Endodermal cell (in vitro differentiated cells): Measurements from ENCODE around the gene SLC6A18. TPM values are rescaled to one million over a fixed set of nuclear protein-coding genes. Genes with fewer than 3 reads are reported as not detected.

Experiments used
- DNase-seq: peaks from one replicate; pipeline ENCODE4 v3.0.0-alpha.2; 2017
- H3K27ac ChIP-seq: 2 replicates; pipeline ENCODE4 v1.5.1; 2013; ENCODE audit warnings: mild to moderate bottlenecking, low read depth, low read length, moderate library complexity
- H3K27me3 ChIP-seq: 2 replicates; pipeline ENCODE4 v1.6.1; 2013; ENCODE audit warnings: mild to moderate bottlenecking, low read length, moderate library complexity; ENCODE audit not compliant: insufficient read depth, control insufficient read depth, poor library complexity, severe bottlenecking
- H3K36me3 ChIP-seq: 2 replicates; pipeline ENCODE4 v1.7.0; 2013; ENCODE audit warnings: mild to moderate bottlenecking, low read length, moderate library complexity; ENCODE audit not compliant: control insufficient read depth, insufficient read depth
- H3K4me1 ChIP-seq: one replicate; pipeline ENCODE4 v1.7.0; 2013; ENCODE audit warnings: low read length; ENCODE audit not compliant: control insufficient read depth, insufficient read depth
- H3K4me3 ChIP-seq: 2 replicates; pipeline ENCODE4 v1.5.1; 2013; ENCODE audit warnings: mild to moderate bottlenecking, low read length, moderate library complexity
- H3K9ac ChIP-seq: 2 replicates; pipeline ENCODE4 v1.6.1; 2013; ENCODE audit warnings: mild to moderate bottlenecking, low read length, moderate library complexity; ENCODE audit not compliant: poor library complexity, severe bottlenecking; ENCODE audit errors: extremely low read depth
- H3K9me3 ChIP-seq: 2 replicates; pipeline ENCODE4 v1.6.1; 2013; ENCODE audit warnings: mild to moderate bottlenecking, low read length, moderate library complexity; ENCODE audit not compliant: control insufficient read depth
- H3K27ac Mint-ChIP-seq: 2 replicates; pipeline ENCODE4 v1.8.0; 2020; ENCODE audit warnings: mixed read lengths
- H3K27me3 Mint-ChIP-seq: 2 replicates; pipeline ENCODE4 v1.8.0; 2021; ENCODE audit warnings: mild to moderate bottlenecking, mixed read lengths; ENCODE audit not compliant: insufficient read depth
- H3K36me3 Mint-ChIP-seq: 2 replicates; pipeline ENCODE4 v1.8.0; 2020; ENCODE audit warnings: low read depth, mixed read lengths
- H3K4me1 Mint-ChIP-seq: 2 replicates; pipeline ENCODE4 v1.8.0; 2020; ENCODE audit warnings: mixed read lengths
- H3K4me3 Mint-ChIP-seq: 2 replicates; pipeline ENCODE4 v1.8.0; 2020; ENCODE audit warnings: mild to moderate bottlenecking, moderate library complexity, mixed read lengths
- H3K9me3 Mint-ChIP-seq: 2 replicates; pipeline ENCODE4 v1.8.0; 2020; ENCODE audit warnings: mild to moderate bottlenecking, mixed read lengths
- CTCF ChIP-seq: fragments of 200-600 bp; sonication (generic); conservative IDR thresholded peaks from 2 replicates; pipeline ENCODE4 v1.5.0; 2021; ENCODE audit warnings: antibody characterized with exemption, mild to moderate bottlenecking
- WGBS, 2 experiments: methylation state at CpG; one replicate each; pipeline versions ENCODE4 v1.1.5 to v1.1.7; 2013; ENCODE audit warnings: missing lambda C conversion rate in 2 of 2, mixed read lengths in 1 of 2; ENCODE audit not compliant: insufficient coverage in 1 of 2, insufficient read length in 1 of 2; 5-methylcytosine and 5-hydroxymethylcytosine counted together
- total RNA-seq, 2 donors: library from RNA; stranded (reverse); fragmentation: NEBNext Ultra II Directional in 1 of 2; extraction: Animal tissue kit (Norgen Biotek cat#: 25700) in 1 of 2; gene quantifications; 2 replicates in 1 of 2; 3 replicates in 1 of 2; pipeline ENCODE4 v1.2.1, GENCODE V29; 2021

SLC6A18 gene
- total RNA-seq, 2 donors from 2014 or later = not detected

- Histone ChIP-seq H3K9ac (no peak within 1 kb of the TSS), H3K4me1 (no peaks in the 10 kb centered on the region), H3K27ac (no peak within 1 kb of the TSS), H3K9me3 (no peaks in the 10 kb centered on the region), H3K4me3 (no peak within 1 kb of the TSS), H3K36me3 (no peaks in the 10 kb centered on the region), H3K27me3 (peaks cover 14% of the 10 kb centered on the region)
- peaks cover 5% of the 10 kb centered on the region for H3K4me1 Mint-ChIP-seq
- no peak within 1 kb of the TSS for H3K27ac Mint-ChIP-seq
- TF ChIP-seq CTCF = no peak
- no peaks in the 10 kb centered on the region for H3K36me3 Mint-ChIP-seq
- H3K27me3 Mint-ChIP-seq = peaks cover 3% of the 10 kb centered on the region
- H3K9me3 Mint-ChIP-seq = no peaks in the 10 kb centered on the region
- H3K4me3 Mint-ChIP-seq = no peak within 1 kb of the TSS
- WGBS, 2 experiments = 90 to 91% methylated on average over 50 to 51 of the region's 51 CpGs
- DNase-seq = no peak
Measured at GRCh38 chr5:1201327-1202025, 23.7 kb upstream of the SLC6A18 start, which contains the start of gene SLC6A19. Gene SLC6A19, plus strand, starts transcription at chr5:1201595. Its CDS starts 56 bp downstream, at chr5:1201651.

- H3K4me3 ChIP-seq = no peak overlapping the region
- Mint-ChIP-seq H3K27ac (no peak overlapping the region), H3K4me3 (no peak overlapping the region), H3K27me3 (peaks cover 3% of the 10 kb centered on the region), H3K36me3 (no peaks in the 10 kb centered on the region), H3K9me3 (no peaks in the 10 kb centered on the region), H3K4me1 (peaks cover 5% of the 10 kb centered on the region)
- no peaks in the 10 kb centered on the region for H3K36me3 ChIP-seq
- peak; percentile 23 for TF ChIP-seq CTCF
- no peak overlapping the region for H3K27ac ChIP-seq
- no peak overlapping the region for H3K9ac ChIP-seq
- H3K27me3 ChIP-seq = peaks cover 14% of the 10 kb centered on the region
- DNase-seq = no peak
- no peaks in the 10 kb centered on the region for H3K9me3 ChIP-seq
- H3K4me1 ChIP-seq = no peaks in the 10 kb centered on the region
- WGBS, 2 experiments = 89 to 94% methylated on average over 15 to 26 of the region's 26 CpGs
Measured at GRCh38 chr5:1202026-1202797, 23.0 kb upstream of the SLC6A18 start.

- Histone ChIP-seq H3K36me3 (no peaks in the 10 kb centered on the region), H3K27ac (no peak overlapping the region), H3K9ac (no peak overlapping the region), H3K4me1 (no peaks in the 10 kb centered on the region), H3K4me3 (no peak overlapping the region), H3K27me3 (peaks cover 14% of the 10 kb centered on the region), H3K9me3 (no peaks in the 10 kb centered on the region)
- no peak overlapping the region for H3K27ac Mint-ChIP-seq
- no peak for TF ChIP-seq CTCF
- H3K27me3 Mint-ChIP-seq = peaks cover 3% of the 10 kb centered on the region
- no peak for DNase-seq
- 81 to 84% methylated on average over 5 to 7 of the region's 7 CpGs for WGBS, 2 experiments
- H3K4me3 Mint-ChIP-seq = no peak overlapping the region
- no peaks in the 10 kb centered on the region for H3K9me3 Mint-ChIP-seq
- H3K36me3 Mint-ChIP-seq = no peaks in the 10 kb centered on the region
- peaks cover 5% of the 10 kb centered on the region for H3K4me1 Mint-ChIP-seq
Measured at GRCh38 chr5:1202798-1203185, 22.4 kb upstream of the SLC6A18 start.
